Measurements from ENCODE around the gene NTM.

GRCh38 chr11:131385763-131386390 lies 15.5 kb downstream of the NTM start:
- TF ChIP-seq CTCF (IDR thresholded peaks at IDR 0.05) (no peak), POLR2A (IDR thresholded peaks at IDR 0.05) (no peak)

Measured in uterus (tissue), 2 donors.